GM19372 (cell line): Measurements from ENCODE around the gene MKRN3.

ENCODE experiments used
- ATAC-seq: cut with Tn5 transposase; IDR thresholded peaks from one replicate; pipeline ENCODE4 v1.9.1; 2021; ENCODE audit warnings: mild to moderate bottlenecking, low read depth, moderate library complexity; ENCODE audit not compliant: unreplicated experiment

Gene MKRN3

GRCh38 chr15:23565395-23566070, at the start of gene MKRN3:
TSS of gene MKRN3 (plus strand) at chr15:23565674. CDS start at chr15:23565783, 109 bp downstream.
- no peak for ATAC-seq

- no peak for ATAC-seq
These were observed 48.6 kb upstream of the MKRN3 start for GRCh38 chr15:23516866-23517265.

- ATAC-seq = no peak
These were observed 47.4 kb upstream of the MKRN3 start for GRCh38 chr15:23518104-23518503.

GRCh38 chr15:23524816-23525215, 40.7 kb upstream of the MKRN3 start:
- no peak for ATAC-seq

GRCh38 chr15:23529891-23530290, 35.6 kb upstream of the MKRN3 start:
- ATAC-seq = no peak

- ATAC-seq = no peak
These were observed 33.5 kb upstream of the MKRN3 start for GRCh38 chr15:23532024-23532423.

- ATAC-seq = no peak
These were observed 28.8 kb upstream of the MKRN3 start for GRCh38 chr15:23536659-23537058.

GRCh38 chr15:23538648-23539047, 26.8 kb upstream of the MKRN3 start:
- no peak for ATAC-seq

- ATAC-seq = no peak
These were observed 25.6 kb upstream of the MKRN3 start for GRCh38 chr15:23539892-23540291.

GRCh38 chr15:23546158-23546557, 19.3 kb upstream of the MKRN3 start:
- ATAC-seq = no peak

GRCh38 chr15:23548071-23548470, 17.4 kb upstream of the MKRN3 start:
- ATAC-seq = no peak

- ATAC-seq = no peak
These were observed 3.6 kb upstream of the MKRN3 start for GRCh38 chr15:23561914-23562313.

- no peak for ATAC-seq
These were observed 566 bp upstream of the MKRN3 start for GRCh38 chr15:23564821-23565394.

- ATAC-seq = no peak
These were observed 639 bp downstream of the MKRN3 start for GRCh38 chr15:23566071-23566554.

GRCh38 chr15:23566651-23567050, 1.2 kb downstream of the MKRN3 start:
- no peak for ATAC-seq

GRCh38 chr15:23567921-23568320, 2.4 kb downstream of the MKRN3 start:
- ATAC-seq = no peak

GRCh38 chr15:23569151-23569925, 3.9 kb downstream of the MKRN3 start:
- no peak for ATAC-seq

GRCh38 chr15:23570486-23570885, 5.0 kb downstream of the MKRN3 start:
- ATAC-seq = no peak

GRCh38 chr15:23572844-23573243, 7.4 kb downstream of the MKRN3 start:
- no peak for ATAC-seq

- ATAC-seq = no peak
These were observed 9.3 kb downstream of the MKRN3 start for GRCh38 chr15:23574742-23575141.

- ATAC-seq = no peak
These were observed 10.6 kb downstream of the MKRN3 start for GRCh38 chr15:23576061-23576460.
